OCI-LY3 (cell line): ENCODE measurements around the gene ROR1.

Experiments used
- H2AFZ ChIP-seq: fragments of 200-600, 300-600 bp; shearing (Covaris generic); 2 replicates; pipeline ENCODE4 v1.6.0; 2014; ENCODE audit warnings: antibody characterized with exemption, low read depth, low read length
- H3K27ac ChIP-seq: fragments of 200-600, 300-600 bp; sonication (generic); 2 replicates; pipeline ENCODE4 v1.5.1; 2014; ENCODE audit warnings: mild to moderate bottlenecking, low read length, moderate library complexity, mixed read lengths
- H3K27me3 ChIP-seq: fragments of 200-600, 300-600 bp; sonication (generic); 2 replicates; pipeline ENCODE4 v1.6.1; 2014; ENCODE audit warnings: low read depth, low read length, mixed read lengths
- H3K36me3 ChIP-seq: fragments of 200-600, 300-600 bp; sonication (generic); replicated peaks from 2 replicates; pipeline ENCODE3; 2014; ENCODE audit warnings: low read depth, low read length, mixed read lengths
- H3K4me1 ChIP-seq: fragments of 300-600, 200-600 bp; sonication (generic); 2 replicates; pipeline ENCODE4 v1.6.1; 2014; ENCODE audit warnings: low read length, mixed read lengths
- H3K4me2 ChIP-seq: fragments of 200-600, 300-600 bp; sonication (generic); 2 replicates; pipeline ENCODE4 v1.6.1; 2014; ENCODE audit warnings: low read length, mixed read lengths
- H3K4me3 ChIP-seq: fragments of 300-600, 200-600 bp; sonication (generic); 2 replicates; pipeline ENCODE4 v1.5.1; 2014; ENCODE audit warnings: antibody characterized with exemption, mild to moderate bottlenecking, low read length, moderate library complexity
- H3K79me2 ChIP-seq: fragments of 300-600, 200-600 bp; shearing (Covaris generic); 2 replicates; pipeline ENCODE4 v1.6.1; 2014; ENCODE audit warnings: mild to moderate bottlenecking, low read length, mixed read lengths
- H3K9ac ChIP-seq: fragments of 300-600, 200-600 bp; shearing (Covaris generic); 2 replicates; pipeline ENCODE4 v1.6.0; 2014; ENCODE audit warnings: mild to moderate bottlenecking, low read length, moderate library complexity
- H3K9me3 ChIP-seq: fragments of 200-600, 300-600 bp; shearing (Covaris generic); 2 replicates; pipeline ENCODE4 v1.6.1; 2014; ENCODE audit warnings: low read length, mixed read lengths; ENCODE audit not compliant: insufficient read depth
- H4K20me1 ChIP-seq: fragments of 200-600, 300-600 bp; sonication (generic); 2 replicates; pipeline ENCODE4 v1.6.1; 2016; ENCODE audit warnings: low read length, mixed read lengths; ENCODE audit not compliant: insufficient read depth
- EZH2phosphoT487 ChIP-seq: fragments of 200-600 bp; shearing (Covaris generic); IDR thresholded peaks from 2 replicates; pipeline ENCODE4 v1.6.1; 2018; ENCODE audit warnings: antibody characterized with exemption, mixed run types, low read depth
- TF ChIP-seq, protein P1 (sequence below): fragments of 200-600, 300-600 bp; sonication (generic); IDR thresholded peaks from 2 replicates; pipeline ENCODE4 v1.5.1; 2014; ENCODE audit warnings: antibody characterized with exemption, low read length, low read depth

The ROR1 gene

DNA sequence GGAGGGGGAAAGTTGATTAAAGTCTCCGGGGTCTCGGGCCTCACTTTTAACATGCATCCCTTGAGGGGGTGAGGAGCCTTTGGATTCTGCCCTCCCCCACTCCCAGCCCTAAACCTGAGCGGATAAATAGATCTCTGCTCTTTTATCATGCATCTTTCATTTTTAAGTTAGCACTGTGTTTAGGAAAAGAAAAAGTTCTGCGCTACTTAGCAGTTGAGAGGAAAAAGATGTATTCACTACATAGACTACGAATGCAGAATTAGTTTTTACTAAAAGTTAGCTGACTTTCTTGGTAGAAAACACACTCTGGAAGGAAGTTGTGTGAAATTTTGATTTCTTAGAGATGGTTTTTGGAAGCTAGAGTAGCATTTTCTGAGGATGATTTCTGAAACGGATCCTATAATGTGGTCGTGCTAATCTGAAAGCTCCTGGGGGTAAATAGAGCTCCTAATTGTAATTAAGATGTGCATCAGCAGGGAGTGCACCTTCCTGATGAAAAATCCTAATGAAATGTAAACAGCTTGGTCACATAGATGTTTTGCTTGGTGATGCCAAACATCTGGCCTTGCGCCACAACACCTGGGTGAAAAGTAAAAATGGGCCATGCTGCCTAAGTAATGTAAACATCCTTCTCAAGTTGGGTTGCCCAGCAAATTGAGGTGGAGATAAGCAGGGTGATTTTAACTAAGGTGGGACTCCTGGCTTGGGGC is 1.8 kb downstream of the ROR1 start:
- Histone ChIP-seq H3K9me3 (no peaks in the 10 kb centered on the region), H3K79me2 (no peaks in the 10 kb centered on the region), H3K4me2 (no peak overlapping the region), H3K4me1 (peaks cover 12% of the 10 kb centered on the region), H4K20me1 (no peaks in the 10 kb centered on the region), H3K36me3 (no peaks in the 10 kb centered on the region), H3K27me3 (no peaks in the 10 kb centered on the region), H3K9ac (no peak overlapping the region), H2AFZ (no peak overlapping the region), H3K4me3 (no peak overlapping the region), H3K27ac (no peak overlapping the region)
- no peak for TF ChIP-seq EZH2phosphoT487
- TF ChIP-seq, protein P1, sequence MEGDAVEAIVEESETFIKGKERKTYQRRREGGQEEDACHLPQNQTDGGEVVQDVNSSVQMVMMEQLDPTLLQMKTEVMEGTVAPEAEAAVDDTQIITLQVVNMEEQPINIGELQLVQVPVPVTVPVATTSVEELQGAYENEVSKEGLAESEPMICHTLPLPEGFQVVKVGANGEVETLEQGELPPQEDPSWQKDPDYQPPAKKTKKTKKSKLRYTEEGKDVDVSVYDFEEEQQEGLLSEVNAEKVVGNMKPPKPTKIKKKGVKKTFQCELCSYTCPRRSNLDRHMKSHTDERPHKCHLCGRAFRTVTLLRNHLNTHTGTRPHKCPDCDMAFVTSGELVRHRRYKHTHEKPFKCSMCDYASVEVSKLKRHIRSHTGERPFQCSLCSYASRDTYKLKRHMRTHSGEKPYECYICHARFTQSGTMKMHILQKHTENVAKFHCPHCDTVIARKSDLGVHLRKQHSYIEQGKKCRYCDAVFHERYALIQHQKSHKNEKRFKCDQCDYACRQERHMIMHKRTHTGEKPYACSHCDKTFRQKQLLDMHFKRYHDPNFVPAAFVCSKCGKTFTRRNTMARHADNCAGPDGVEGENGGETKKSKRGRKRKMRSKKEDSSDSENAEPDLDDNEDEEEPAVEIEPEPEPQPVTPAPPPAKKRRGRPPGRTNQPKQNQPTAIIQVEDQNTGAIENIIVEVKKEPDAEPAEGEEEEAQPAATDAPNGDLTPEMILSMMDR: no peak

DNA sequence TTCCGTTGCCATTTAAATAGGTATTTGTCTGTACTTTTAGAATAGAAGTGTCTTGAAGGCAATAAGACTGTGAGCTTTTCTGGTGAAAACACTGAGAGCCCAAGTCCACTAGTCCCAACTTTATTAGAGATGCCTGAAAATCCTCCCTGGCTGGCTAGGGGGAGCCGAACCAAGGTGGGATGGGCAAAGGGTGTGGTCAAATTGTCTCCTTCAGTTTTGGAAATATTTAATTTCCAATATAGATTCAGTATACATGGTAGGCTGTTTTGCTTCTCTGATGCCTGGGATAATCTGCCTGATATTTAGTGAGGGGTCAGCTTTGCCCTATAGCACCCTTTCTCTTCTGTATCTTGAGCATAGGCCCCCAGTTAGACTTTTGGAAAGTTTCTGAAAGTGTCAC is 3.5 kb downstream of the ROR1 start:
- no peak overlapping the region for H3K27ac ChIP-seq
- TF ChIP-seq, protein P1: no peak
- TF ChIP-seq EZH2phosphoT487: no peak
- no peak overlapping the region for H3K4me2 ChIP-seq
- no peaks in the 10 kb centered on the region; the same call in 1 of the 2 replicates for H3K27me3 ChIP-seq
- H3K9ac ChIP-seq: no peak overlapping the region
- no peaks in the 10 kb centered on the region for H3K36me3 ChIP-seq
- H3K4me3 ChIP-seq: no peak overlapping the region
- H3K4me1 ChIP-seq: peaks cover 11% of the 10 kb centered on the region
- no peak overlapping the region for H2AFZ ChIP-seq
- no peaks in the 10 kb centered on the region for H3K9me3 ChIP-seq
- no peaks in the 10 kb centered on the region for H4K20me1 ChIP-seq
- no peaks in the 10 kb centered on the region for H3K79me2 ChIP-seq

DNA sequence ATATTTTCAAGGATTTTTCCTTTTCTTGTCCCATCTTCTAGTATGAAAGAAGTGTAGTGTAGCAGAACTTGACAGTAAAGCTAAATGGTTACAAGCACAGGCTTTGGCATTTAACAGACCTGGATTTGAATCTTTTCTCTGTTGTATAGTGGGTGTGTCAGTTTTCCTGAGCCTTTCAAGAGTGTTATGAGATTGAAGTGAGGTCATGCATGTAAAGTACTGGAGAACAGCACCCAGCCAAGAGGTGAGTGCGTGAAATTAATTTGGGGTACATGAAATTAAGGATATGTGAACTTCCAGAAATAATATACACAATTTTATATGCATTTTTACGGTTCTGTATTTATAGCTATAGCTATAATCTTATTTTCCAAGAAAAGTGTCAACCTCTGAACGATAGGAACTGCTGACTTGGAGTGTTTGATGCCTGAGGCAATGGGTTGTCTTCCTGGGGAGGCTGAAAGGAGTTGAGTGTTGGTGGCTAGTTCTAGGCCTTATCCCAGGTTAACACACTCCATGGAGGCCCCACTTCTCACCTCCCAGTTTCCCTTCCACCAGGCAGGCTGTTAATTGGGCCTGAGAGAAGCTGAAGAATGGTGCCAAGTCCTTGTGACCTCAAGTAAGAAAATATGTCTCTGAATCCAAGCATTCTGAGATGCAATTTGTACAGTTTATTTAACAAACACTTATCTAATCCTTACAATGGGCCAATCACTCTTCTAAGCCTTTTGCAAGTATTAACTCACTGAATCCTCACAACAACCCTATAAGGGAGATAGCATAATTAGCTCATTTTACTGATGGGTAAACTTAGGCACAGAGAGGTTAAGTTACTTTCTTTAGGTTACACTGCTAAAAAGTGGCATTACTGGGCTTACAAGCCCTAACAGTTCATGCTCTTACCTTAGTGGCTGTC is 4.4 kb downstream of the ROR1 start:
- no peaks in the 10 kb centered on the region for H3K79me2 ChIP-seq
- H4K20me1 ChIP-seq: no peaks in the 10 kb centered on the region
- no peaks in the 10 kb centered on the region for H3K36me3 ChIP-seq
- TF ChIP-seq, protein P1: no peak
- TF ChIP-seq EZH2phosphoT487: no peak
- no peaks in the 10 kb centered on the region; the same call in 1 of the 2 replicates for H3K27me3 ChIP-seq
- H3K9ac ChIP-seq: no peak overlapping the region
- no peaks in the 10 kb centered on the region for H3K9me3 ChIP-seq
- H3K4me1 ChIP-seq: peaks cover 2% of the 10 kb centered on the region
- no peak overlapping the region for H3K4me2 ChIP-seq
- H3K4me3 ChIP-seq: no peak overlapping the region
- no peak overlapping the region for H2AFZ ChIP-seq
- H3K27ac ChIP-seq: no peak overlapping the region
